ELR (cell line): ENCODE measurements around the gene FAAH.
A peak's percentile ranks its signal among the peaks of the same experiment; 100 is the strongest.

Experiments
- DNase-seq: peaks from one replicate; pipeline ENCODE4 v3.0.0-alpha.2; 2015; ENCODE audit warnings: low read depth

The FAAH gene

GRCh38 chr1:46422261-46422871 lies 28.2 kb downstream of the FAAH start:
- no peak for DNase-seq

- DNase-seq, result no peak
These were observed 29.6 kb downstream of the FAAH start for GRCh38 chr1:46423574-46424240.

GRCh38 chr1:46424730-46425129 lies 30.6 kb downstream of the FAAH start:
- DNase-seq, result no peak

GRCh38 chr1:46425726-46426125 lies 31.6 kb downstream of the FAAH start:
- DNase-seq, result no peak

- DNase-seq, result no peak
These were observed 33.4 kb downstream of the FAAH start for GRCh38 chr1:46427541-46427940.

- no peak for DNase-seq
These were observed 35.3 kb downstream of the FAAH start for GRCh38 chr1:46429436-46429835.

- DNase-seq, result no peak
These were observed 37.6 kb downstream of the FAAH start for GRCh38 chr1:46431695-46432094.

- DNase-seq, result no peak
These were observed 38.7 kb downstream of the FAAH start for GRCh38 chr1:46432781-46433327.

- no peak for DNase-seq
These were observed 40.2 kb downstream of the FAAH start for GRCh38 chr1:46434358-46434757.

GRCh38 chr1:46436844-46437243 lies 42.7 kb downstream of the FAAH start:
- DNase-seq, result no peak

- no peak for DNase-seq
These were observed 43.6 kb downstream of the FAAH start for GRCh38 chr1:46437723-46438122.

GRCh38 chr1:46438346-46438745 lies 44.2 kb downstream of the FAAH start:
- no peak for DNase-seq

GRCh38 chr1:46440478-46440877 lies 46.4 kb downstream of the FAAH start:
- DNase-seq, result no peak

- DNase-seq, result peak; percentile 89
These were observed 48.4 kb downstream of the FAAH start for GRCh38 chr1:46442317-46443161.

- no peak for DNase-seq
These were observed 50.3 kb downstream of the FAAH start for GRCh38 chr1:46444466-46444865.

GRCh38 chr1:46445773-46446256 lies 51.7 kb downstream of the FAAH start:
- peak; percentile 17 for DNase-seq

- peak; percentile 75 for DNase-seq
These were observed 52.8 kb downstream of the FAAH start for GRCh38 chr1:46446646-46447498.

GRCh38 chr1:46447499-46448108 lies 53.5 kb downstream of the FAAH start:
- no peak for DNase-seq

GRCh38 chr1:46448109-46448911 lies 54.2 kb downstream of the FAAH start:
- DNase-seq, result no peak
